H1 (cell line): ENCODE measurements around the gene RASAL2. TPM values are rescaled to one million over a fixed set of nuclear protein-coding genes. Genes with fewer than 3 reads are reported as not detected.

ENCODE experiments used
- CTCF ChIA-PET: fragments of 300-600 bp; sonication (Branson Sonifier 250); formaldehyde crosslinking; loops from one replicate; lab custom pipeline; 2021; ENCODE audit not compliant: partially characterized antibody; lab: Charles Lee
- POLR2A ChIA-PET: fragments of 300-600 bp; sonication (Branson Sonifier 250); formaldehyde crosslinking; loops from one replicate; lab custom pipeline; 2021; ENCODE audit warnings: inconsistent platforms; ENCODE audit not compliant: partially characterized antibody; lab: Charles Lee
- DNase-seq, 2 experiments: peaks; one replicate each; pipeline versions ENCODE4 v3.0.0 to v3.0.0-alpha.2; 2010 to 2022; ENCODE audit warnings: low spot score in 2 of 2, low read depth in 1 of 2, mixed read lengths in 1 of 2
- FAIRE-seq: peaks from 2 replicates; lab custom pipeline; 2011; peaks lifted over from hg19 to GRCh38; lab: Jason Lieb, UNC
- H2AFZ ChIP-seq: 2 replicates; pipeline ENCODE4 v1.8.1; 2012; ENCODE audit warnings: low read length, inconsistent platforms
- H2AK5ac ChIP-seq: 2 replicates; pipeline ENCODE4 v1.6.1; 2013; ENCODE audit warnings: low read depth, low read length
- H2BK120ac ChIP-seq: replicated peaks from 2 replicates; pipeline ENCODE3; 2013; ENCODE audit warnings: low read depth, low read length, inconsistent platforms
- H2BK12ac ChIP-seq: 2 replicates; pipeline ENCODE4 v1.6.1; 2013; ENCODE audit warnings: low read depth, low read length
- H2BK15ac ChIP-seq: 2 replicates; pipeline ENCODE4 v1.6.1; 2013; ENCODE audit warnings: low read length
- H2BK20ac ChIP-seq: 2 replicates; pipeline ENCODE4 v1.6.1; 2013; ENCODE audit warnings: low read length
- H2BK5ac ChIP-seq: 2 replicates; pipeline ENCODE4 v1.6.1; 2013; ENCODE audit warnings: low read depth, low read length
- H3K14ac ChIP-seq: 2 replicates; pipeline ENCODE4 v1.6.1; 2013; ENCODE audit warnings: inconsistent platforms; ENCODE audit not compliant: insufficient read length
- H3K18ac ChIP-seq: 2 replicates; pipeline ENCODE4 v1.6.1; 2013; ENCODE audit warnings: low read length; ENCODE audit errors: extremely low read depth
- H3K23ac ChIP-seq: 2 replicates; pipeline ENCODE4 v1.6.1; 2013; ENCODE audit warnings: inconsistent platforms; ENCODE audit not compliant: insufficient read length
- H3K23me2 ChIP-seq: 2 replicates; pipeline ENCODE4 v1.6.1; 2013; ENCODE audit warnings: low read depth, low read length
- H3K27ac ChIP-seq: 2 replicates; pipeline ENCODE4 v1.6.1; 2011; ENCODE audit warnings: low read depth, low read length, inconsistent platforms
- H3K27me3 ChIP-seq, 4 experiments: replicated peaks in 1 of 4; 1 replicate in 1 of 4; 2 replicates in 3 of 4; pipeline versions ENCODE4 v1.6.1 to v1.8.1; 2011 to 2013; ENCODE audit warnings: low read length in 3 of 4, mild to moderate bottlenecking in 3 of 4, inconsistent platforms in 2 of 4, mixed read lengths in 2 of 4, moderate library complexity in 1 of 4; ENCODE audit not compliant: control insufficient read depth in 3 of 4, insufficient read depth in 3 of 4; ENCODE audit errors: extremely low read depth in 1 of 4
- H3K36me3 ChIP-seq, 4 experiments: 2 replicates each; pipeline versions ENCODE4 v1.6.1 to v1.8.1; 2011 to 2013; ENCODE audit warnings: mild to moderate bottlenecking in 4 of 4, low read length in 3 of 4, moderate library complexity in 2 of 4, control low read depth in 1 of 4, inconsistent platforms in 1 of 4; ENCODE audit not compliant: insufficient read depth in 4 of 4, control insufficient read depth in 2 of 4
- H3K4ac ChIP-seq: replicated peaks from 2 replicates; pipeline ENCODE3; 2013; ENCODE audit warnings: low read length, low read depth, mixed read lengths, inconsistent platforms; ENCODE audit not compliant: insufficient read length
- H3K4me1 ChIP-seq, 4 experiments: replicated peaks in 1 of 4; 1 replicate in 1 of 4; 2 replicates in 3 of 4; pipeline versions ENCODE4 v1.6.1 to v1.8.1; 2011 to 2013; ENCODE audit warnings: low read length in 3 of 4, inconsistent platforms in 2 of 4, mixed read lengths in 1 of 4; ENCODE audit not compliant: insufficient read depth in 4 of 4, control insufficient read depth in 3 of 4
- H3K4me2 ChIP-seq, 2 experiments: 2 replicates each; pipeline versions ENCODE4 v1.6.1 to v1.8.1; 2011 to 2013; ENCODE audit warnings: low read depth in 2 of 2, low read length in 2 of 2, control low read depth in 1 of 2, inconsistent platforms in 1 of 2, mild to moderate bottlenecking in 1 of 2; ENCODE audit not compliant: insufficient read depth in 1 of 2
- H3K4me3 ChIP-seq, 4 experiments: fragments of 200-600, 300-600 bp in 1 of 4; sonication (generic), shearing (Covaris generic), sonication (Bioruptor Twin) in 1 of 4; 2 replicates each; pipeline versions ENCODE4 v1.5.1 to v1.8.1; 2011 to 2016; ENCODE audit warnings: low read length in 4 of 4, low read depth in 3 of 4, control low read depth in 2 of 4, inconsistent platforms in 2 of 4, mild to moderate bottlenecking in 2 of 4, mixed read lengths in 1 of 4, moderate library complexity in 1 of 4; ENCODE audit not compliant: insufficient read depth in 2 of 4; ENCODE audit errors: extremely low read depth in 1 of 4
- H3K56ac ChIP-seq: replicated peaks from 2 replicates; pipeline ENCODE3; 2013; ENCODE audit warnings: low read depth, mild to moderate bottlenecking, mixed read lengths, low read length, inconsistent platforms; ENCODE audit not compliant: insufficient read length
- H3K79me1 ChIP-seq: 2 replicates; pipeline ENCODE4 v1.6.1; 2013; ENCODE audit warnings: low read depth, low read length, control low read depth
- H3K79me2 ChIP-seq, 2 experiments: 2 replicates each; pipeline versions ENCODE4 v1.6.1 to v1.8.1; 2012 to 2013; ENCODE audit warnings: low read length in 2 of 2, mild to moderate bottlenecking in 2 of 2, inconsistent platforms in 1 of 2; ENCODE audit not compliant: insufficient read depth in 2 of 2, control insufficient read depth in 1 of 2
- H3K9ac ChIP-seq, 4 experiments: replicated peaks in 1 of 4; 1 replicate in 1 of 4; 2 replicates in 3 of 4; pipeline versions ENCODE4 v1.6.1 to v1.8.1; 2011 to 2013; ENCODE audit warnings: low read depth in 3 of 4, low read length in 3 of 4, control low read depth in 2 of 4, mild to moderate bottlenecking in 2 of 4, moderate library complexity in 2 of 4, inconsistent platforms in 1 of 4; ENCODE audit errors: extremely low read depth in 1 of 4
- H3K9me3 ChIP-seq, 2 experiments: 2 replicates each; pipeline versions ENCODE4 v1.6.1 to v1.8.1; 2012 to 2013; ENCODE audit warnings: mild to moderate bottlenecking in 2 of 2, moderate library complexity in 2 of 2, control low read depth in 1 of 2, inconsistent platforms in 1 of 2, low read depth in 1 of 2, low read length in 1 of 2, mixed read lengths in 1 of 2; ENCODE audit not compliant: insufficient read depth in 2 of 2
- H4K20me1 ChIP-seq, 2 experiments: replicated peaks in 1 of 2; 2 replicates each; pipeline versions ENCODE3 to v1.8.1; 2011 to 2013; ENCODE audit warnings: inconsistent platforms in 2 of 2, low read length in 2 of 2, mild to moderate bottlenecking in 1 of 2; ENCODE audit not compliant: insufficient read depth in 2 of 2, control insufficient read depth in 1 of 2
- H4K5ac ChIP-seq: 2 replicates; pipeline ENCODE4 v1.6.1; 2013; ENCODE audit warnings: low read length, low read depth, mixed read lengths, inconsistent platforms; ENCODE audit not compliant: insufficient read length
- H4K8ac ChIP-seq: 2 replicates; pipeline ENCODE4 v1.8.0; 2013; ENCODE audit warnings: mild to moderate bottlenecking, moderate library complexity, low read length, inconsistent platforms; ENCODE audit not compliant: insufficient read depth; ENCODE audit errors: extremely low read depth
- H4K91ac ChIP-seq: replicated peaks from 2 replicates; pipeline ENCODE3; 2013; ENCODE audit warnings: low read length, mixed read lengths, inconsistent platforms; ENCODE audit not compliant: insufficient read length
- BRCA1 ChIP-seq: IDR thresholded peaks from 2 replicates; pipeline ENCODE4 v1.6.1; 2012; ENCODE audit warnings: low read depth, low read length, improper control_type of control experiment
- CBX5 ChIP-seq: fragments of 300-800, 300-1000 bp; sonication (generic); IDR thresholded peaks from 2 replicates; pipeline ENCODE4 v1.7.1; 2016; ENCODE audit warnings: antibody characterized with exemption, low read length, low read depth
- CHD2 ChIP-seq: IDR thresholded peaks from 2 replicates; pipeline ENCODE4 v1.6.1; 2012; ENCODE audit warnings: low read length, improper control_type of control experiment
- CREB1 ChIP-seq: IDR thresholded peaks from 2 replicates; pipeline ENCODE4 v1.6.1; 2012; ENCODE audit warnings: inconsistent platforms
- EZH2 ChIP-seq: fragments of 200-600 bp; sonication (generic); IDR thresholded peaks from 2 replicates; pipeline ENCODE4 v1.7.1; 2012; ENCODE audit warnings: low read depth, mild to moderate bottlenecking, moderate library complexity, low read length, inconsistent platforms; ENCODE audit not compliant: severe bottlenecking
- HDAC2 ChIP-seq, 2 experiments: fragments of 300-600 bp in 1 of 2; sonication (generic) in 1 of 2; IDR thresholded peaks; 2 replicates each; pipeline ENCODE4 v1.6.1; 2011 to 2012; ENCODE audit warnings: low read depth in 2 of 2, low read length in 2 of 2, mild to moderate bottlenecking in 2 of 2, moderate library complexity in 2 of 2, borderline replicate concordance in 1 of 2, inconsistent platforms in 1 of 2
- NANOG ChIP-seq: IDR thresholded peaks from 2 replicates; pipeline ENCODE4 v1.6.1; 2011; ENCODE audit warnings: low read length, low read depth, mild to moderate bottlenecking, inconsistent platforms; ENCODE audit not compliant: insufficient read depth, poor library complexity, severe bottlenecking
- RFX5 ChIP-seq: IDR thresholded peaks from 2 replicates; pipeline ENCODE4 v1.6.1; 2011; ENCODE audit warnings: low read depth, low read length, improper control_type of control experiment, borderline replicate concordance
- SP4 ChIP-seq: IDR thresholded peaks from 2 replicates; pipeline ENCODE4 v1.6.1; 2012; ENCODE audit warnings: low read length, inconsistent platforms
- TAF1 ChIP-seq: IDR thresholded peaks from 2 replicates; pipeline ENCODE4 v1.6.1; 2011; ENCODE audit warnings: mild to moderate bottlenecking, low read depth, low read length
- WGBS, 2 experiments: shearing (Covaris generic) in 1 of 2; methylation state at CpG; one replicate each; pipeline versions ENCODE4 v1.1.6 to v1.1.7; 2013 to 2015; ENCODE audit warnings: low lambda C conversion rate in 2 of 2, mixed read lengths in 2 of 2, inconsistent platforms in 1 of 2, low coverage in 1 of 2, missing lambda C conversion rate in 1 of 2; ENCODE audit not compliant: insufficient replicate concordance in 2 of 2, insufficient coverage in 1 of 2, insufficient read length in 1 of 2; ENCODE audit errors: extremely low coverage in 1 of 2, missing lambda C conversion rate in 1 of 2; 5-methylcytosine and 5-hydroxymethylcytosine counted together
- polyA plus RNA-seq, 7 experiments: library from polyadenylated mRNA; depleted of rRNA in 3 of 7; stranded (reverse) in 5 of 7; unstranded in 2 of 7; fragments of >200 nt in 5 of 7; fragments of 200-250 nt in 2 of 7; gene quantifications; 1 replicate in 5 of 7; 2 replicates in 1 of 7; 4 replicates in 1 of 7; pipeline versions ENCODE4 v1.2.1 to v1.2.3, GENCODE V29; 2011 to 2013; ENCODE audit warnings: missing spikeins in 2 of 7, mixed read lengths in 2 of 7
- total RNA-seq: library from RNA; stranded (reverse); fragmentation: NEBNext Ultra II Directional; extraction: Animal tissue kit (Norgen Biotek cat#: 25700); gene quantifications from 2 replicates; pipeline ENCODE4 v1.2.1, GENCODE V29; 2021
- TF ChIP-seq, protein P1 (sequence below): IDR thresholded peaks from 2 replicates; pipeline ENCODE4 v1.6.1; 2011; ENCODE audit warnings: low read depth, mild to moderate bottlenecking, low read length; ENCODE audit not compliant: insufficient read depth
- TF ChIP-seq, protein P2 (sequence below): IDR thresholded peaks from 2 replicates; pipeline ENCODE4 v1.6.1; 2012; ENCODE audit warnings: inconsistent platforms

RASAL2 gene
- total and polyA plus RNA-seq, 2 of the 8 experiments (the other 6 are each of a cell fraction or from before 2014, with no cell fraction given) = 15.9 to 32.5 TPM

- Histone ChIP-seq H3K18ac (no peak overlapping the region), H3K4me3 (no peak overlapping the region), H2BK20ac (no peak overlapping the region), H3K27ac (no peak overlapping the region), H3K36me3 (no peaks in the 10 kb centered on the region), H3K79me2 (no peaks in the 10 kb centered on the region), H3K23ac (no peak overlapping the region), H3K9ac (no peak overlapping the region), H3K56ac (no peak overlapping the region), H4K5ac (no peak overlapping the region), H4K91ac (no peak overlapping the region), H2AK5ac (no peak overlapping the region), H3K4ac (no peak overlapping the region), H3K4me1 (no peaks in the 10 kb centered on the region; a peak in 1 of 7 replicates), H3K79me1 (no peaks in the 10 kb centered on the region), H4K8ac (no peak overlapping the region), H2BK5ac (no peak overlapping the region), H3K23me2 (no peaks in the 10 kb centered on the region), H2BK15ac (no peak overlapping the region), H2BK120ac (no peak overlapping the region), H3K27me3 (no peaks in the 10 kb centered on the region), H2AFZ (no peak overlapping the region), H3K14ac (no peak overlapping the region), H4K20me1 (no peaks in the 10 kb centered on the region), H2BK12ac (no peak overlapping the region), H3K9me3 (no peaks in the 10 kb centered on the region), H3K4me2 (no peak overlapping the region)
- ChIA-PET POLR2A (no interaction called here), CTCF (interaction anchor here (1.3 to 10.0 kb wide), 2 partner anchors 10 to 15 kb away, joined by 4 to 100 read pairs; no protein-coding TSS in a partner anchor)
- DNase-seq (peak in 1 of 2 experiments; percentile 33), FAIRE-seq (no peak)
- 87% methylated on average over 8 of the region's 8 CpGs; no CpG with 5 or more reads in 1 of the 2 experiments for WGBS, 2 experiments
- TF ChIP-seq CREB1 (no peak), EZH2 (no peak), CBX5 (no peak), TAF1 (no peak), RFX5 (no peak), SP4 (no peak), HDAC2 (IDR thresholded peaks at IDR 0.05; ENCODE audit: borderline replicate concordance in 1 of 2, low read depth in 2 of 2, low read length in 2 of 2) (no peak), NANOG (no peak), BRCA1 (no peak), CHD2 (no peak)
- TF ChIP-seq, protein P1, sequence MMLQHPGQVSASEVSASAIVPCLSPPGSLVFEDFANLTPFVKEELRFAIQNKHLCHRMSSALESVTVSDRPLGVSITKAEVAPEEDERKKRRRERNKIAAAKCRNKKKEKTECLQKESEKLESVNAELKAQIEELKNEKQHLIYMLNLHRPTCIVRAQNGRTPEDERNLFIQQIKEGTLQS = no peak
- TF ChIP-seq, protein P2, sequence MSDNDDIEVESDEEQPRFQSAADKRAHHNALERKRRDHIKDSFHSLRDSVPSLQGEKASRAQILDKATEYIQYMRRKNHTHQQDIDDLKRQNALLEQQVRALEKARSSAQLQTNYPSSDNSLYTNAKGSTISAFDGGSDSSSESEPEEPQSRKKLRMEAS = no peak
Measured at GRCh38 chr1:178490136-178490535, 396.2 kb downstream of the RASAL2 start.
